Endothelial cell of umbilical vein (primary cell): ENCODE measurements around the gene HSPB1. TPM values are rescaled to one million over a fixed set of nuclear protein-coding genes. Genes with fewer than 3 reads are reported as not detected.
A peak's percentile ranks its signal among the peaks of the same experiment; 100 is the strongest.

Source experiments
- BruUV-seq: library from RNA; stranded (reverse); fragments of 400-500 nt; replicated peaks from 2 replicates; lab custom pipeline; 2021; lab: Mats Ljungman, UMichigan
- CTCF ChIA-PET: fragments of 300-600, 350-600 bp; sonication (Branson Sonifier 250); formaldehyde crosslinking; loops from one replicate; lab custom pipeline; 2021; ENCODE audit warnings: antibody characterized with exemption, inconsistent platforms; lab: Charles Lee
- POLR2A ChIA-PET: fragments of 300-600, 350-600 bp; sonication (Branson Sonifier 250); formaldehyde crosslinking; loops from one replicate; lab custom pipeline; 2021; ENCODE audit warnings: antibody characterized with exemption, inconsistent platforms; lab: Charles Lee
- DNase-seq: peaks from one replicate; pipeline ENCODE4 v3.0.0-alpha.2; 2011; ENCODE audit warnings: low read depth, low spot score
- FAIRE-seq: peaks from 2 replicates; lab custom pipeline; 2011; peaks lifted over from hg19 to GRCh38; lab: Jason Lieb, UNC
- H2AFZ ChIP-seq: 2 replicates; pipeline ENCODE4 v1.6.0; 2012; ENCODE audit warnings: low read depth, low read length, control low read depth, inconsistent platforms
- H3K27ac ChIP-seq: 2 replicates; pipeline ENCODE4 v1.5.1; 2011; ENCODE audit warnings: low read depth, mild to moderate bottlenecking, control low read depth, low read length, moderate library complexity; ENCODE audit not compliant: insufficient read depth
- H3K27me3 ChIP-seq, 2 experiments: 2 replicates each; pipeline versions ENCODE4 v1.6.0 to v1.6.1; 2011; ENCODE audit warnings: low read length in 2 of 2, mixed read lengths in 1 of 2; ENCODE audit not compliant: control insufficient read depth in 2 of 2, insufficient read depth in 2 of 2
- H3K36me3 ChIP-seq, 2 experiments: 2 replicates in 1 of 2; 3 replicates in 1 of 2; pipeline ENCODE4 v1.5.1; 2011; ENCODE audit warnings: low read length in 2 of 2, mild to moderate bottlenecking in 1 of 2, moderate library complexity in 1 of 2; ENCODE audit not compliant: control insufficient read depth in 2 of 2, insufficient read depth in 2 of 2; ENCODE audit errors: extremely low read depth in 1 of 2
- H3K4me1 ChIP-seq: 3 replicates; pipeline ENCODE4 v1.5.1; 2011; ENCODE audit warnings: mild to moderate bottlenecking, low read length; ENCODE audit not compliant: control insufficient read depth, insufficient read depth; ENCODE audit errors: extremely low read depth
- H3K4me2 ChIP-seq: 2 replicates; pipeline ENCODE4 v1.6.1; 2011; ENCODE audit warnings: low read length, control low read depth, mixed read lengths; ENCODE audit not compliant: insufficient read depth
- H3K4me3 ChIP-seq, 3 experiments: fragments of 200-600 bp in 1 of 3; sonication (generic), shearing (Covaris generic) in 1 of 3; replicated peaks in 1 of 3; 2 replicates each; pipeline ENCODE4 v1.5.1; 2011 to 2016; ENCODE audit warnings: control low read depth in 3 of 3, low read length in 3 of 3, mild to moderate bottlenecking in 2 of 3, inconsistent platforms in 1 of 3, low read depth in 1 of 3, moderate library complexity in 1 of 3; ENCODE audit not compliant: insufficient read depth in 1 of 3
- H3K79me2 ChIP-seq: 2 replicates; pipeline ENCODE4 v1.6.0; 2012; ENCODE audit warnings: low read length, inconsistent platforms; ENCODE audit not compliant: control insufficient read depth, insufficient read depth
- H3K9ac ChIP-seq: replicated peaks from 2 replicates; pipeline ENCODE3; 2011; ENCODE audit warnings: low read length, control low read depth; ENCODE audit not compliant: insufficient read depth; ENCODE audit errors: extremely low read depth
- H3K9me1 ChIP-seq: replicated peaks from 3 replicates; pipeline ENCODE4 v1.6.0; 2011; ENCODE audit warnings: mild to moderate bottlenecking, low read length; ENCODE audit not compliant: control insufficient read depth, insufficient read depth; ENCODE audit errors: extremely low read depth
- H3K9me3 ChIP-seq: replicated peaks from 2 replicates; pipeline ENCODE4 v1.5.1; 2012; ENCODE audit warnings: low read length, inconsistent platforms; ENCODE audit not compliant: control insufficient read depth, insufficient read depth
- H4K20me1 ChIP-seq: replicated peaks from 2 replicates; pipeline ENCODE3; 2011; ENCODE audit warnings: mild to moderate bottlenecking, low read length; ENCODE audit not compliant: control insufficient read depth, insufficient read depth; ENCODE audit errors: extremely low read depth
- CTCF ChIP-seq, 2 donors: IDR thresholded peaks; 1 replicate in 1 of 2; 2 replicates in 1 of 2; pipeline ENCODE4 v1.5.1; 2011; ENCODE audit warnings: low read length in 2 of 2, mild to moderate bottlenecking in 2 of 2, moderate library complexity in 2 of 2, control low read depth in 1 of 2, inconsistent platforms in 1 of 2, low read depth in 1 of 2; ENCODE audit not compliant: insufficient read depth in 1 of 2; ENCODE audit errors: extremely low read depth in 1 of 2
- EZH2 ChIP-seq: IDR thresholded peaks from 2 replicates; pipeline ENCODE4 v1.6.1; 2012; ENCODE audit warnings: borderline replicate concordance, low read depth, mild to moderate bottlenecking, moderate library complexity, low read length, inconsistent platforms; ENCODE audit not compliant: severe bottlenecking
- FOS ChIP-seq: IDR thresholded peaks from 2 replicates; pipeline ENCODE4 v1.6.1; 2011; ENCODE audit warnings: mild to moderate bottlenecking, low read length, moderate library complexity, borderline replicate concordance; ENCODE audit not compliant: insufficient read depth
- GATA2 ChIP-seq: IDR thresholded peaks from 2 replicates; pipeline ENCODE4 v1.7.0; 2011; ENCODE audit warnings: low read depth, mild to moderate bottlenecking, moderate library complexity, mixed read lengths, low read length; ENCODE audit not compliant: insufficient read length, insufficient read depth
- JUN ChIP-seq: IDR thresholded peaks from 2 replicates; pipeline ENCODE4 v1.6.1; 2011; ENCODE audit warnings: borderline replicate concordance, low read depth; ENCODE audit not compliant: insufficient read length, insufficient read depth
- MYC ChIP-seq: IDR thresholded peaks from one replicate; pipeline ENCODE4 v1.6.1; 2011; ENCODE audit warnings: mild to moderate bottlenecking, low read depth, low read length
- POLR2A ChIP-seq: IDR thresholded peaks from 2 replicates; pipeline ENCODE4 v1.6.1; 2012; ENCODE audit warnings: low read depth, mild to moderate bottlenecking, control low read depth, low read length
- POLR2AphosphoS5 ChIP-seq: IDR thresholded peaks from 2 replicates; pipeline ENCODE4 v1.6.1; 2012; ENCODE audit warnings: low read depth, mild to moderate bottlenecking, control low read depth, low read length, moderate library complexity; ENCODE audit not compliant: insufficient read depth
- dilution Hi-C: fragments of 300-500 bp; cut with MboI; formaldehyde crosslinking; loops from one replicate; pipeline ENCODE4 v1.15.0; 2019; ENCODE audit warnings: low sequenced_read_pairs; ENCODE audit not compliant: extremely low pct_ligation_motif_present
- intact Hi-C: fragments of 100-400 bp; cut with micrococcal nuclease; formaldehyde crosslinking; loops from one replicate; pipeline ENCODE4 v1.10.0; 2022
- polyA plus RNA-seq, 4 experiments: library from polyadenylated mRNA; depleted of rRNA in 3 of 4; stranded (reverse) in 3 of 4; unstranded in 1 of 4; fragments of >200 nt; gene quantifications; 2 replicates each; pipeline versions ENCODE4 v1.2.1 to v1.2.3, GENCODE V29; 2011 to 2012; ENCODE audit warnings: missing spikeins in 1 of 4
- total RNA-seq: library from RNA; stranded (reverse); gene quantifications from 2 replicates; pipeline ENCODE4 v1.2.3, GENCODE V29; 2021
- TF ChIP-seq, protein P1 (sequence below): IDR thresholded peaks from 2 replicates; pipeline ENCODE4 v1.6.1; 2011; ENCODE audit not compliant: insufficient read depth, insufficient read length

HSPB1 gene
- total and polyA plus RNA-seq, 2 donors (not counting 3 experiments of a cell fraction or from before 2014, with no cell fraction given): 1,748 to 3,130 TPM

DNA sequence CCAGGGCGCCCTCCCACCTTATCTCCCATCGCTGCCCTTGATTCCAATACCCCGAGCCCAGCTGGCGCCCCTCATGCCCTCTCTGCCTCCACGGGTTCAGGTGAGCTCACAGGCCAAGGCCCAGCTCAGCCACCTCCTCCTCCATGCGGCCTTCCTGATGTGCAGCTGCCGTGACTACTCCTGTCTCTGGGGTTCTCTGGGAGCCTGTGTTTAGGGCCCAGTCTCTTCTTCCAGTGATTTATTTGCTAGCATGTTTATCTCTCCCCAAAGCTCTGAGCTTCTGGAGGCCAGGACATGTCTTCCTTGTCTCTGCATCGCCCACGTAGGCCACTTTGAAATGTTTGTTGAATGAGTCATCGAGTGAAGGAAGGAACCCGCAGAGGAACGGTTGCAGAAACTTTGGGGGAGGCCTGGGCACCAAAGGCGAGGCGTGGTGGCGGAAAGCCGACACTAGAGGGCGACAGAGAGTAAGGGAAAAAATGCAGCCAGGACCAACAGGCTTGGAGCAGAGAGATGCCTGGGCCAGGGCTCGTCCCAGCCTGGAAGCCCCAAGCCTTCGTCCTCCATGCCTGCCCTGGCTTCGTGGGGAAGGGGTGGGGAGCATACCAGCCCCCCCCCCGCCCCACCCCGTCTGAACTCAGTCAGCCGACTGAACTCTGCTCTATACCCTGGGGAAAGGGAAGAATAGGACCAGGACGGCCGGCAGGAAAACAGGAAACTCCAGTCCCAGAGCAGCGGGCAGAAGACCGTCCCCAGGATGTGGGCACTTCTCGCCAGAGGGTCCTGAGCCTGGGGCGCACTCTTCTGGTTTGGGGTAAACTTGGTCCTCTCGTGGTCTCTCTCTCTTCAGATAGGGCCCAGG is 10.9 kb upstream of the HSPB1 start:
- H3K27me3 ChIP-seq: no peaks in the 10 kb centered on the region
- no peaks in the 10 kb centered on the region for H4K20me1 ChIP-seq
- H3K36me3 ChIP-seq: no peaks in the 10 kb centered on the region
- H2AFZ ChIP-seq: peak overlapping the region; percentile 32
- FAIRE-seq (peak; percentile 99), DNase-seq (peak; percentile 99)
- no peaks in the 10 kb centered on the region for H3K79me2 ChIP-seq
- BruUV-seq: TSS peak; percentile 46
- ChIA-PET CTCF (interaction anchor here (0.7 to 2.9 kb wide), 15 partner anchors 9 to 225 kb away, joined by 3 to 132 read pairs (median 5); partner anchors contain the start of genes HSPB1 and YWHAG), POLR2A (interaction anchor here (0.6 to 2.2 kb wide), 9 partner anchors 9 to 107 kb away, joined by 3 to 55 read pairs (median 5); partner anchors contain the start of genes HSPB1 and YWHAG)
- peak overlapping the region; percentile 82 for H3K9ac ChIP-seq
- peak overlapping the region; percentile 94 for H3K27ac ChIP-seq
- no peaks in the 10 kb centered on the region for H3K9me1 ChIP-seq
- no peak for TF ChIP-seq POLR2A
- TF ChIP-seq GATA2: peak; percentile 25
- TF ChIP-seq POLR2AphosphoS5: no peak
- TF ChIP-seq JUN: peak; percentile 94
- peak; percentile 95 to 97 for TF ChIP-seq CTCF (IDR thresholded peaks at IDR 0.05; ENCODE audit: extremely low read depth in 1 of 2, insufficient read depth in 1 of 2, low read depth in 1 of 2, low read length in 2 of 2)
- TF ChIP-seq MYC: peak; percentile 1
- TF ChIP-seq EZH2: no peak
- TF ChIP-seq, protein P1, sequence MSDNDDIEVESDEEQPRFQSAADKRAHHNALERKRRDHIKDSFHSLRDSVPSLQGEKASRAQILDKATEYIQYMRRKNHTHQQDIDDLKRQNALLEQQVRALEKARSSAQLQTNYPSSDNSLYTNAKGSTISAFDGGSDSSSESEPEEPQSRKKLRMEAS: peak; percentile 44
- peak; percentile 96 for TF ChIP-seq FOS
- intact Hi-C loops: loop anchor here (1.0 to 10.0 kb wide), 7 partner anchors 9 to 243 kb away; partner anchors contain the start of gene MDH2
- peaks cover 27% of the 10 kb centered on the region for H3K4me1 ChIP-seq
- no peak overlapping the region for H3K4me3 ChIP-seq
- dilution Hi-C loops: no loop called here
- no peaks in the 10 kb centered on the region for H3K9me3 ChIP-seq
- peak overlapping the region; percentile 36 for H3K4me2 ChIP-seq
